HT1080 (cell line): Measurements from ENCODE around the gene KCNIP4. TPM values are rescaled to one million over a fixed set of nuclear protein-coding genes. Genes with fewer than 3 reads are reported as not detected.

ENCODE experiments used
- DNase-seq: peaks from one replicate; pipeline ENCODE4 v3.0.0-alpha.2; 2015; ENCODE audit warnings: low read depth
- total RNA-seq: library from RNA; depleted of rRNA; stranded (reverse); fragments of >200 nt; shearing (Covaris generic); gene quantifications from 2 replicates; pipeline ENCODE4 v1.2.3, GENCODE V29; 2014

Gene KCNIP4
- total RNA-seq, 1 experiment from 2014 or later, result not detected

- DNase-seq, result no peak
Observed at GRCh38 chr4:21695141-21695540, 253.4 kb downstream of the KCNIP4 start.

- no peak for DNase-seq
Observed at GRCh38 chr4:21692241-21692640, 256.3 kb downstream of the KCNIP4 start.

GRCh38 chr4:21688596-21689265, 259.8 kb downstream of the KCNIP4 start:
- no peak for DNase-seq

GRCh38 chr4:21685911-21686310, 262.7 kb downstream of the KCNIP4 start:
- no peak for DNase-seq

- no peak for DNase-seq
Observed at GRCh38 chr4:21680326-21680898, 268.2 kb downstream of the KCNIP4 start.

- no peak for DNase-seq
Observed at GRCh38 chr4:21678711-21679110, 269.9 kb downstream of the KCNIP4 start.

GRCh38 chr4:21677173-21677572, 271.4 kb downstream of the KCNIP4 start:
- no peak for DNase-seq

GRCh38 chr4:21664355-21664754, 284.2 kb downstream of the KCNIP4 start:
- no peak for DNase-seq

- peak; percentile 87 for DNase-seq
Observed at GRCh38 chr4:21656832-21657231, 291.7 kb downstream of the KCNIP4 start.

- DNase-seq, result no peak
Observed at GRCh38 chr4:21655031-21655430, 293.5 kb downstream of the KCNIP4 start.

GRCh38 chr4:21652508-21653231, 295.9 kb downstream of the KCNIP4 start:
- DNase-seq, result no peak

- no peak for DNase-seq
Observed at GRCh38 chr4:21649391-21650090, 299.0 kb downstream of the KCNIP4 start.

- DNase-seq, result no peak
Observed at GRCh38 chr4:21645776-21646175, 302.8 kb downstream of the KCNIP4 start.

- DNase-seq, result no peak
Observed at GRCh38 chr4:21641696-21642095, 306.9 kb downstream of the KCNIP4 start.

GRCh38 chr4:21638171-21638725, 310.3 kb downstream of the KCNIP4 start:
- DNase-seq, result no peak

- no peak for DNase-seq
Observed at GRCh38 chr4:21628916-21629610, 319.5 kb downstream of the KCNIP4 start.

GRCh38 chr4:21628116-21628670, 320.4 kb downstream of the KCNIP4 start:
- DNase-seq, result no peak

- no peak for DNase-seq
Observed at GRCh38 chr4:21625447-21625846, 323.1 kb downstream of the KCNIP4 start.

- no peak for DNase-seq
Observed at GRCh38 chr4:21605006-21605405, 343.6 kb downstream of the KCNIP4 start.

GRCh38 chr4:21596521-21596920, 352.1 kb downstream of the KCNIP4 start:
- DNase-seq, result no peak

- no peak for DNase-seq
Observed at GRCh38 chr4:21593671-21594001, 354.9 kb downstream of the KCNIP4 start.
